Hematopoietic multipotent progenitor cell treated with erythropoietin and hydrocortisone succinate and interleukin-3 and kit ligand, for 15 days (in vitro differentiated cells): ENCODE results near the gene GLI3.

Source experiments
- DNase-seq: peaks from one replicate; pipeline ENCODE4 v3.0.0-alpha.2; 2015; ENCODE audit warnings: low spot score

The GLI3 gene

GRCh38 chr7:42105554-42106358 lies 131.3 kb downstream of the GLI3 start:
- no peak for DNase-seq

GRCh38 chr7:42104694-42105093 lies 132.3 kb downstream of the GLI3 start:
- DNase-seq: no peak

DNA sequence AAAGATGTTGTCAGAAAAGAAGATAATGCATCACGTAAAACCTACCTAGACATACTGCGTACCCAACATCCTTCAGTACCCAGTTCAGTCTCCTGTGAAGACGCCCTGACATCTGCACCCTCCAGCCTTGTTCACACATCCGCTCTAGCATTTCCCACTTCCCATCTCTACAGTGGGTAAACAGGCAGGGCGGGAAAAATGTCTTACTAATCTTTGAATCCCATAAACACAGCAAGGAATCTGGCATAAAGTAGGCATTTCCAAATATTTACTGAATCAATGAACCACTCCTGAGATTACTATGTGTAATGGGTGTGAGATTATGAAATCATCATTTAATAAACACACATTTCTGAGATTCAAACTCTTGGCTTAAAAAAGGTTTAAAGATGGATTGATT lies 132.8 kb downstream of the GLI3 start:
- no peak for DNase-seq

DNA sequence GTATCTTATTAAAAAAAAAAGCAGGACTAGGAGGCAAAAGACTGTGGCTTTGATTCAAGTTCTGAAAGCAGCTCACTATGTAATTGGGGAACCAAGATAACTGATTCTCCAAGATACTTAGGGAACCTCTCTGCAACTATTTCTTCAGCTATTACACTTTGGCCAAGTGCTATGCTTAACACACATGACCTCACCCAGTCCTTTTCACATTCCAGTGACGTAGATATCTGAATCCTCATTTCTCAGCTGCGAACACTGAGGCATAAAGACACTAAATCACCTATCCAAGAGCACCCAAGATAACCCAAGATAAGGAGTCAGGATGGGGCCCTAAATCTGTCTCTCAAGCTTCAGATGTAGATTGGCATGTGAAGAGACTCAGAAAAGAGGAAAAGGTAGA lies 133.6 kb downstream of the GLI3 start:
- DNase-seq: no peak

DNA sequence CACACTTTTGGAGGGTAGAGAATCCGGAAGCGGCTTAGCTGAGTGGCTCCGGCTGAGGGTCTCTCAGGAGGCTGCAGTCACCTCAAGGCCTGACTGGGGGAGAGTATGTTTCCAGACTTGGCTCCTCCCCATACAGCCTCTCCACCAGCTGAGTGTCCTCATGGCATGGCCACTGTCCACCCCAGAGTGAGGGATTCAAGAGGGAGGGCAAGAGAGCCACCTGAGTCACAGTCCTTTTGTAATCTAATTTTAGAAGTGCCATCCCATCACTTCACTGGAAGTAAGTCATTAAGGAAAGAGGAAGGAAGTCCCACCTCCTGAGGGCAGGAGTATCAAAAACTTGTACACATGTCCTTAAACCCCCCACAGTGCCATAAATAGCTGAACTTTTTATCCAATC lies 134.0 kb downstream of the GLI3 start:
- DNase-seq: no peak

- no peak for DNase-seq
These were observed 134.7 kb downstream of the GLI3 start for GRCh38 chr7:42102301-42102700.

DNA sequence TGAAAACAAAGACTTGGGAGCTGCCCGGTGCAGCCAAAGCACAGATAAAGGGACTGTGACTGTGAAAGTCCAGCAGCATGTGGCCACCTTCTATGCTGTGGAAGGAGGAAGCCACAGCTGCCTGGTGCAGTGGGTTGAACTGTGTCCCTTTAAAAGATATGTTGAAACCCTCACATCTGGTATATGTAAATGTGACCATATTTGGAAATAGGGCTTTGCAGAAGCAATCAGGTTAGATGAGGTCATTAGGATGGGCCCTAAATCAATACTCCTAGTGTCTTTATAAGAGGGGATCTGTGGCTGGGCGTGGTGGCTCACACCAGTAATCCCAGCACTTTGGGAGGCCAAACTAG lies 136.9 kb downstream of the GLI3 start:
- no peak for DNase-seq

GRCh38 chr7:42099470-42100155 lies 137.4 kb downstream of the GLI3 start:
- no peak for DNase-seq

GRCh38 chr7:42099066-42099465 lies 137.9 kb downstream of the GLI3 start:
- no peak for DNase-seq

GRCh38 chr7:42097752-42098151 lies 139.3 kb downstream of the GLI3 start:
- no peak for DNase-seq

DNA sequence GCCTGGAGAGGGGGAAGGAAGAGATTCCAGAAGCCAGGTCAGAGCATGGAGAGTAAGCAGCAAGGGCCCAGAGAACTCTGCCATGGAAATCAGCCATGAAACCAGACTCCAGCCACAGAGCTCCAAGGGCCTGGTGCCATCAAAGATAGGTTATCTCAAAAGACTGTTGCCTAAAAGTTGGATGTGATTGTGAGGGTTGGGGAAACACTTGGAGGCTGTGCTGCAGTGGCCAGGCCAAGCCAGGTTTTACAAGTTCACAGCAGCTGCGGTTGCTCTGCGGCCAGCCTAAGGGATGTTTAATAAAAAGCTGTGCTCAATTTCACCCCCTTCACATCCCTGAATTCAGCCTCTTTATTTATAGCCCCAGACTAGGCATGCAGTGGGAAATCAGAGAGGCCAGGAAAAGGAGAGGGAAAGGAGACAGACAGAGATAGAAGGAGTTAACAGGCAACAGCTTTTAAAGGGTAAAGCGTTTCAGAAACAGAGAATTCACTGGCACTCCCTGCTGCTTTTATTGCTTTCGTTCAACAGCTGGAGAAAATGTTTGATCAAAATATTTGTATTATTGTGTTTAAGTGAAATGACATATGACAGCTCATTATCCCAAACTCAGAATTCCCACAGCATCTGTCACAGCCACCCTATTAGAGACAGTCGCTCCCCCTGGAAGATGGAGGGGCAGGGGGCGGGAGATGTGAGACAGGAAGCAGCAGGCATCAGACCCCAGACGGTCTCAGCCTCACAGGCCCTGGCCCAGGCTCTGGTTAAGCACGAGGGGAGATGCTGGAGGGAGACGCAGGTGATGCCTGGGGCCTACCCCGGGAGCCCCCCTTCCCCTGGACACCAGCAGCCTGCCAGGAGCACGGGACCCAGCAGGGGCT lies 140.1 kb downstream of the GLI3 start:
- no peak for DNase-seq

DNA sequence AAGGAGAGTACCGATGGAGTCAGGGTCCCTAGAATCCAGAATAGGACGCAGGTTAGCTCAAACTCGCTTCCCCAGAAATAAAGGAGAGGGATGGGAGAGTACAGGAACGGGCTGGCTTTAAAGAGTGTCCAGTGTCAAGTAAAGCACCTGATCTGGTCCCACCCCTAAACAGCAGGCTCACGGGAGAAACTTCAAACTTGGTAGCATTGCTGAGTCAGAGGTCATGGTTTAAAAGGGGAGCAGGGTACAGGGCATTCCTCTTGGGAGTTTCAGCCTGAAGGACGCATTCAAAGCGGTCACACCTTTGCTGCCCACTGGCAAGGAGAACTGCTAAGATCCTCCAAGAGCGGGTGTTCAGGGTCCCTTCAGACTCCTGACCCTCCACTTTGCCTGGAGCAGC lies 140.7 kb downstream of the GLI3 start:
- DNase-seq: no peak

- DNase-seq: no peak
These were observed 141.2 kb downstream of the GLI3 start for GRCh38 chr7:42095791-42096190.

- DNase-seq: no peak
These were observed 143.6 kb downstream of the GLI3 start for GRCh38 chr7:42093349-42093905.

DNA sequence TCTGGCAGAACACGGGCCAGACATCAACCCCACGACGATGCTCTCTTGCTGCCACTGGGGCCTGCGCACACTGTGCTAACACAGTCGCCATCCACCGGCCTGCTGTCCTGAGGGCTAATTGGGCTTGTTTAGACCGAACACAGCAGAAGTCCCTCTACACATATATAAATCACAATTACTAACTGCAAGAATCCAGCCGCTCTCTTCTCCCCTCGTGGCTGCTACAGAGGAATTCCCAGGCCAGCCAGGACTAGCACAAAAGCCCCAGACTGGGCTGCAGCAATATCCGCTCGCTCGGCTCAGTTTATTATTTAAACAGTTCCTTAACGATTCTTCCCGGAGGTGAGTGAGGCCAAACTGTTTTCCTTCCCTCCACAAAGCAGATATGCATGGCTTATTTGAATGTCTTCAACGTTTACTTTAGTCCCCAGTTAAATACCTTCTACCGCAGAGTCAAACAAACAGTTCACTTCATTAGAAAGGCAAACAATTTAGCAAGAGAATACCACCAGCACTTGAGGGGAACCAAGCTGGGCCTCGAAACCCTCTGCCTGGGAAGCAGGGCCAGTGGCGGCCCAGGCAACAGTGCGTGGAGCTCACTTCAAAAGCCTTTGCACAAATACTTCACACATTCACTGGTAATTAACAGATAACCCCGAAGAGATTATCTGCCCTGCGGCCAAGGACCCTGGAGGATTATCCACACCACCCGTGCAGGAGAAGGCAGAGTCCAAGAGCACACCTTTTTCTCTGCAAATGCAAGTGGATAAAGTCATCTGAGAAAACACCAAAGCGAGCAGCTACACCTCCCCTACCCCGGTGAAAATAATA lies 145.3 kb downstream of the GLI3 start:
- no peak for DNase-seq

- no peak for DNase-seq
These were observed 146.2 kb downstream of the GLI3 start for GRCh38 chr7:42090806-42091205.

GRCh38 chr7:42090056-42090455 lies 147.0 kb downstream of the GLI3 start:
- DNase-seq: no peak

DNA sequence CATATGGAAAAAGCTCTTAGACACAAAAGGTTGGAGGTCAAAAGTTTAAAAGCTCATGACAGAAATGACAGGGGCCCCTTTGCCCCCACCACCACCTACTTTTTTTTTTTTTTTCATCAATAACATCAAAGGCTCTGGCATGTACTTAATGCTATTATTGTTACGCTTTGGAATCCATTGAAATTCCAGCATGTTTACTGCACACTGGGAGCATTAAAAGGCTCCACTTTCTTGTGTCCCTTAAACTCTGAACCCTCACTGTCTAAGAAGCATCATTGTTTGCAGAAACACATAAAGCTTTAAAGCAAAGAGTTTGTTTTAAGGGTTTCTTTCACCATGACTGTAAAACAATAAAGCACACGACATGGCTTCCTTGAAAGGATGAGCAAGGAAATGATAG lies 149.4 kb downstream of the GLI3 start:
- DNase-seq: no peak

DNA sequence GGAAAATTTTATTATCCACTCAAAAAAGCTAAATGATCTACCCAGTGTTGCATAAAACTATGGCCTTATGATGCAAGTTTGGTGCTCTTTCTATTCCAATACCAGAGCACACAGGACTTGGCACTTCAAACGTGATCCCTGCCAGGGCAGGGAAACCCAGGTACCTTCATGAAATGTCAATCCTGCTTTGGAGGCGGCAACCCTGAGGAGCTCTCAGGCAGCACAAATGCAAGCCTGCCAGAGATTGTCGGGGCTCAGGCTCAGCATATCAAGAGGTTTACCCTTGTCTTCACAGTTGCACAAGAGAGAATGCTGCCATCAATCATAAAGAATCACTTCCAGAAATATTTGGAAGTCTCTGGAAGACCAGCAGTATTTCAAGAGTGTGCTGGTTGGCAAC lies 151.5 kb downstream of the GLI3 start:
- DNase-seq: no peak

DNA sequence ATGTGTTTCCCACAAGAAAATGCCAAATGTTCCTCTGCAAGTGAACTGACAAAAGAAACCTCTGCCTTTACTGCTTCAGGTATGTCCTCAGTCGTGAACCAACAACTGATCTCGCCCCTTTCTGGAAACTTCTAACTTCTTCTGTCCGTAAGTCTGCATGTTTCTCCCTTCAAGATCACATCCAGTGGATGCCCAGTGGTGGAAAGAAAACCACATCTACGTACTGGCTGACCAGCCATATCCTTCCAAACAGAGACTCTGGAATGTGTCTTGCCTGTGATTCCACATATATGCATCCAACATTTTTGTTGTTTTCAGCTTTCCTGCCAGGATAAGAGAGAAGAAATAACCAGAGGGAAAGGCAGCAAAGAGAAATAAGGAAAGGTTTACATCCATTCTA lies 152.7 kb downstream of the GLI3 start:
- DNase-seq: no peak

GRCh38 chr7:42083284-42083683 lies 153.7 kb downstream of the GLI3 start:
- no peak for DNase-seq

DNA sequence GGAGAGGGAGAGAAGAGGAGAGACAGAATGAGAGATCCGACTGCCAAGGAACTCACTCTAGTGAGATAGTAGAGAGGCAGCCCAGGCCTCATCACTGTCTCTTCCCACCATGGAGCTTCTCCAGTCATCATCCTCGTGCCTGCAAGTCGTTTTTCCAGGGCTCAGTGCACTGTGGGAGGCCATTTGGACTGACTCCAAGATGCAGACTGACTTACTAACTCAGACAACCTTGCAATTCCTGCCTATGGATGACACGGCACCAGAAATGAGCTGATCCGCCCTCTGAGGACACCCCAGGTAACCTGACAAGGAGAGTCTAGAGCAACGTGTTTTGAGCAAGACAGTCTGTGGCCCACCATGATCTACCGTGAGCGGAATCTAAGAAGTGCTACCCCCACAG lies 154.9 kb downstream of the GLI3 start:
- no peak for DNase-seq
